ENCODE results near the gene AFF1.

AFF1 gene

GRCh38 chr4:87150498-87151261 lies 215.9 kb downstream of the AFF1 start:
- Histone ChIP-seq H3K4me3 (ENCODE audit: low read depth, low read length) (no peak overlapping the region), H3K9ac (ENCODE audit: low read depth, low read length) (no peak overlapping the region), H3K27me3 (ENCODE audit: control insufficient read depth, insufficient read depth, low read length) (no peaks in the 10 kb centered on the region), H3K9me3 (ENCODE audit: control insufficient read depth, insufficient read depth, low read length) (no peaks in the 10 kb centered on the region), H3K4me1 (ENCODE audit: control insufficient read depth, insufficient read depth, low read length) (no peaks in the 10 kb centered on the region), H3K36me3 (ENCODE audit: control insufficient read depth, insufficient read depth, low read length) (no peaks in the 10 kb centered on the region)

- H3K9me3 ChIP-seq (ENCODE audit: control insufficient read depth, insufficient read depth, low read length) = no peaks in the 10 kb centered on the region
- H3K4me1 ChIP-seq (ENCODE audit: control insufficient read depth, insufficient read depth, low read length) = no peaks in the 10 kb centered on the region
- H3K9ac ChIP-seq (ENCODE audit: low read depth, low read length) = no peak overlapping the region
- H3K4me3 ChIP-seq (ENCODE audit: low read depth, low read length) = no peak overlapping the region
- no peaks in the 10 kb centered on the region for H3K27me3 ChIP-seq (ENCODE audit: control insufficient read depth, insufficient read depth, low read length)
- no peaks in the 10 kb centered on the region for H3K36me3 ChIP-seq (ENCODE audit: control insufficient read depth, insufficient read depth, low read length)
Observed at GRCh38 chr4:87151730-87152129, 216.9 kb downstream of the AFF1 start.

DNA sequence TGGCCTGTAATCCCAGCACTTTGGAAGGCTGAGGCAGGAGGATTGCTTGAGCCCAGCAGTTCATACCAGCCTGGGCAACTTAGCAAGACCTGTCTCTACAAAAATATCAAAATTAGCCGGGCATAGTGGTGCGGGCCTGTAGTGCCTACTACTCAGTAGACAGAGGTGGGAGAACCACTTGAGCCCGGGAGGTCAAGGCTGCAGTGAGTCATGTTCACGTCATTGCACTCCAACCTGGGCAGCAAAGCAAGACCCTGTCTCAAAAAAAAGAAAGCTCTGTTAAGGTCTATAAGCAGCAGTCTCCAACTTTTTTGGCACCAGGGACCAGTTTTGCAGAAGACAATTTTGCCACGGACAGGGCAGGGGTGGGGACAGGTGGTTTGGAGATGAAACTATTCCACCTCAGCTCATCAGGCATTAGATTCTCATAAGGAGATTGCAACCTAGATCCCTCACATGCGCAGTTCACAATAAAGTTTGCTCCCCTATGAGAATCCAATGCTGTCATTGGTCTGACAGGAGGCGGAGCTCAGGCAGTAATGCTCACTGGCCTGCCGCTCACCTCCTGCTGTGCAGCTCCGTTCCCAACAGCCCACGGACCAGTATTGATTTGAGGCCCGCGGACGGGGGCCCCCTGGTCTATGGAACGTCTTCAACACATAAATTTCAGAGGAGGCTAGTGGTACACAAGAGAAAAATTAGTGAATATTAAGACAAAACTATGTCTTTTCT lies 217.7 kb downstream of the AFF1 start:
- H3K27me3 ChIP-seq (ENCODE audit: control insufficient read depth, insufficient read depth, low read length) = no peaks in the 10 kb centered on the region
- no peak overlapping the region for H3K9ac ChIP-seq (ENCODE audit: low read depth, low read length)
- H3K4me1 ChIP-seq (ENCODE audit: control insufficient read depth, insufficient read depth, low read length) = no peaks in the 10 kb centered on the region
- no peak overlapping the region for H3K4me3 ChIP-seq (ENCODE audit: low read depth, low read length)
- H3K36me3 ChIP-seq (ENCODE audit: control insufficient read depth, insufficient read depth, low read length) = no peaks in the 10 kb centered on the region
- no peaks in the 10 kb centered on the region for H3K9me3 ChIP-seq (ENCODE audit: control insufficient read depth, insufficient read depth, low read length)

DNA sequence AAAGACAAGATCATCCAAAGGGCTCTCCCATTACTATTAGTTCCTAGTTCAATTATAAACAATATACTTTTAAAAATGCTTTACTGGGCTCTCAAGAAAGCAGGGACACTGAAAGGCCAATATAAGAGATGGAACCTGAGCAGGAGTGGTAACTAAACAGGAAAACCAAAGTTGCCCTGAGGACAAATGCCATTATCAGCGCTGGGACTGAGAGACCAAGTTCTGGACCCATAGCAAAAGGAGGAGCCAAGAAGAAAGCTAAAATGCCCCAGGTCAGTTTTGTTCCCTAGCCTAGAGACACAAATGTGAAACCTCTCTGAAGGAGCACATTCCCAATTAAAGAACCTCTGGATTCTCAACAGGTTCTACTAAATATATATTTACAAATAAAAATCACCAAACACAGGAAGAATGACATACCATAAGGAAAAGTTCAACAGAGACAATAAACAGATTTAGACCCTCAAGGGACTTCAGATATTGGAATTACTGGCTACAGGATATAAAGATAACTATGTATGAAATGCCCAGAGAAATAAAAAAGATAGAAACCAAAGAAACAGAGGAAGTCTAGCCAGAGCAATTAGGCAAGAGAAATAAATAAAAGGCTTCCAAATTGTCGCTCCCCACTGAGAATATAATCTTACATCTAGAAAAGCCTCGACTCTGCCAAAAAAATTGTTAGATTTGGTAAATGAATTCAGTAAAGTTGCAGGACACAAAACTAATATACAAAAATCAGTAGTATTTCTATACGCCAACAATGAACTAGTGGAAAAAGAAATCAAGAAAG lies 218.5 kb downstream of the AFF1 start:
- no peak overlapping the region for H3K4me3 ChIP-seq (ENCODE audit: low read depth, low read length)
- no peaks in the 10 kb centered on the region for H3K36me3 ChIP-seq (ENCODE audit: control insufficient read depth, insufficient read depth, low read length)
- no peaks in the 10 kb centered on the region for H3K9me3 ChIP-seq (ENCODE audit: control insufficient read depth, insufficient read depth, low read length)
- no peaks in the 10 kb centered on the region for H3K27me3 ChIP-seq (ENCODE audit: control insufficient read depth, insufficient read depth, low read length)
- H3K4me1 ChIP-seq (ENCODE audit: control insufficient read depth, insufficient read depth, low read length) = no peaks in the 10 kb centered on the region
- H3K9ac ChIP-seq (ENCODE audit: low read depth, low read length) = no peak overlapping the region

- no peak overlapping the region for H3K9ac ChIP-seq (ENCODE audit: low read depth, low read length)
Observed at GRCh38 chr4:87165892-87166291, 231.1 kb downstream of the AFF1 start.

GRCh38 chr4:87166296-87166854 lies 231.6 kb downstream of the AFF1 start:
- Histone ChIP-seq H3K9me3 (ENCODE audit: control insufficient read depth, insufficient read depth, low read length) (no peaks in the 10 kb centered on the region), H3K36me3 (ENCODE audit: control insufficient read depth, insufficient read depth, low read length) (peaks cover 4% of the 10 kb centered on the region), H3K4me1 (ENCODE audit: control insufficient read depth, insufficient read depth, low read length) (no peaks in the 10 kb centered on the region), H3K27me3 (ENCODE audit: control insufficient read depth, insufficient read depth, low read length) (no peaks in the 10 kb centered on the region), H3K9ac (ENCODE audit: low read depth, low read length) (no peak overlapping the region), H3K4me3 (ENCODE audit: low read depth, low read length) (no peak overlapping the region)

More at GRCh38 chr4:87165892-87166291, 231.1 kb downstream of the AFF1 start:
- no peaks in the 10 kb centered on the region for H3K4me1 ChIP-seq (ENCODE audit: control insufficient read depth, insufficient read depth, low read length)
- H3K9me3 ChIP-seq (ENCODE audit: control insufficient read depth, insufficient read depth, low read length) = no peaks in the 10 kb centered on the region
- H3K36me3 ChIP-seq (ENCODE audit: control insufficient read depth, insufficient read depth, low read length) = peaks cover 4% of the 10 kb centered on the region
- no peaks in the 10 kb centered on the region for H3K27me3 ChIP-seq (ENCODE audit: control insufficient read depth, insufficient read depth, low read length)
- H3K4me3 ChIP-seq (ENCODE audit: low read depth, low read length) = no peak overlapping the region

DNA sequence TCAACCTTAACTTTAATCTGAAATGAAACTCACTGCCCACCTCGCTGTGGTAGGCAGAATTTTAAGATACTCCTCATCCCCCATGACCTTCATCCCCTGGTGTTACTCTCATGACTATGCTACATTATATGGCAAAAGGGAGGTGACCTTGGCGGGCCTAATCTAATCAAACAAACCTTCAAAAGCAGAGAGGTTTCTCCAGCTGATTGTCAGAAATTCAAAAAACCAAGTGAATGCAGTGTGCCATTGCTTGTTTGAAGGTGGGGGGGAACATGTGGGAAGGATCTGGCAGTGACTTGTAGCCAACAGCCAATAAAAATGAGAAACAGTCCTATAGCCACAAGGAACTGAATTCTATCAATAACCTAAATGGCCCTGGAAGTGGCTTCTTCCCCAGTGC lies 237.1 kb downstream of the AFF1 start:
- no peak overlapping the region for H3K9ac ChIP-seq (ENCODE audit: low read depth, low read length)

GRCh38 chr4:87174672-87175071 lies 239.9 kb downstream of the AFF1 start:
- Histone ChIP-seq H3K4me3 (ENCODE audit: low read depth, low read length) (no peak overlapping the region), H3K4me1 (ENCODE audit: control insufficient read depth, insufficient read depth, low read length) (no peaks in the 10 kb centered on the region), H3K9ac (ENCODE audit: low read depth, low read length) (no peak overlapping the region), H3K36me3 (ENCODE audit: control insufficient read depth, insufficient read depth, low read length) (no peaks in the 10 kb centered on the region), H3K27me3 (ENCODE audit: control insufficient read depth, insufficient read depth, low read length) (no peaks in the 10 kb centered on the region), H3K9me3 (ENCODE audit: control insufficient read depth, insufficient read depth, low read length) (no peaks in the 10 kb centered on the region)

More for the DNA sequence above, 237.1 kb downstream of the AFF1 start:
- H3K4me1 ChIP-seq (ENCODE audit: control insufficient read depth, insufficient read depth, low read length) = no peaks in the 10 kb centered on the region
- H3K4me3 ChIP-seq (ENCODE audit: low read depth, low read length) = no peak overlapping the region
- no peaks in the 10 kb centered on the region for H3K27me3 ChIP-seq (ENCODE audit: control insufficient read depth, insufficient read depth, low read length)
- no peaks in the 10 kb centered on the region for H3K9me3 ChIP-seq (ENCODE audit: control insufficient read depth, insufficient read depth, low read length)
- peaks cover 4% of the 10 kb centered on the region for H3K36me3 ChIP-seq (ENCODE audit: control insufficient read depth, insufficient read depth, low read length)

GRCh38 chr4:87179751-87180150 lies 244.9 kb downstream of the AFF1 start:
- no peaks in the 10 kb centered on the region for H3K9me3 ChIP-seq (ENCODE audit: control insufficient read depth, insufficient read depth, low read length)
- no peak overlapping the region for H3K4me3 ChIP-seq (ENCODE audit: low read depth, low read length)
- no peaks in the 10 kb centered on the region for H3K4me1 ChIP-seq (ENCODE audit: control insufficient read depth, insufficient read depth, low read length)
- no peaks in the 10 kb centered on the region for H3K27me3 ChIP-seq (ENCODE audit: control insufficient read depth, insufficient read depth, low read length)
- H3K9ac ChIP-seq (ENCODE audit: low read depth, low read length) = no peak overlapping the region
- no peaks in the 10 kb centered on the region for H3K36me3 ChIP-seq (ENCODE audit: control insufficient read depth, insufficient read depth, low read length)

- Histone ChIP-seq H3K4me3 (ENCODE audit: low read depth, low read length) (no peak overlapping the region), H3K9me3 (ENCODE audit: control insufficient read depth, insufficient read depth, low read length) (no peaks in the 10 kb centered on the region), H3K27me3 (ENCODE audit: control insufficient read depth, insufficient read depth, low read length) (no peaks in the 10 kb centered on the region), H3K9ac (ENCODE audit: low read depth, low read length) (no peak overlapping the region), H3K36me3 (ENCODE audit: control insufficient read depth, insufficient read depth, low read length) (no peaks in the 10 kb centered on the region), H3K4me1 (ENCODE audit: control insufficient read depth, insufficient read depth, low read length) (no peaks in the 10 kb centered on the region)
Observed at GRCh38 chr4:87180767-87181166, 246.0 kb downstream of the AFF1 start.

- Histone ChIP-seq H3K9me3 (ENCODE audit: control insufficient read depth, insufficient read depth, low read length) (no peaks in the 10 kb centered on the region), H3K9ac (ENCODE audit: low read depth, low read length) (no peak overlapping the region), H3K4me3 (ENCODE audit: low read depth, low read length) (no peak overlapping the region), H3K4me1 (ENCODE audit: control insufficient read depth, insufficient read depth, low read length) (no peaks in the 10 kb centered on the region), H3K36me3 (ENCODE audit: control insufficient read depth, insufficient read depth, low read length) (no peaks in the 10 kb centered on the region), H3K27me3 (ENCODE audit: control insufficient read depth, insufficient read depth, low read length) (no peaks in the 10 kb centered on the region)
Observed at GRCh38 chr4:87185146-87185870, 250.5 kb downstream of the AFF1 start.

Measured in iPS-15b (cell line).